NB4 (cell line): ENCODE results near the gene CTDSPL.

Experiments used
- DNase-seq: peaks from one replicate; pipeline ENCODE4 v3.0.0; 2010; ENCODE audit warnings: low read depth
- H3K4me3 ChIP-seq: one replicate; pipeline ENCODE4 v1.5.1; 2011; ENCODE audit warnings: mild to moderate bottlenecking, low read depth, low read length, moderate library complexity
- CTCF ChIP-seq: IDR thresholded peaks from one replicate; pipeline ENCODE4 v1.5.1; 2012; ENCODE audit warnings: low read depth, low read length
- MAX ChIP-seq: IDR thresholded peaks from 2 replicates; pipeline ENCODE4 v1.6.1; 2011; ENCODE audit warnings: low read depth, low read length
- MYC ChIP-seq: IDR thresholded peaks from 2 replicates; pipeline ENCODE4 v1.6.1; 2011; ENCODE audit warnings: low read depth, low read length
- POLR2A ChIP-seq: IDR thresholded peaks from 2 replicates; pipeline ENCODE4 v1.6.1; 2011; ENCODE audit warnings: mild to moderate bottlenecking; ENCODE audit not compliant: insufficient read length; ENCODE audit errors: extremely low read depth

The CTDSPL gene

GRCh38 chr3:37984051-37984450, 122.4 kb downstream of the CTDSPL start:
- no peak for DNase-seq
- TF ChIP-seq MAX (no peak), CTCF (no peak), MYC (no peak), POLR2A (no peak)
- no peak overlapping the region for H3K4me3 ChIP-seq

- TF ChIP-seq CTCF (no peak), MAX (no peak)
- no peak for DNase-seq
Measured at GRCh38 chr3:37984596-37984995, 122.9 kb downstream of the CTDSPL start.

GRCh38 chr3:37985637-37986320, 124.1 kb downstream of the CTDSPL start:
- DNase-seq, result no peak
- H3K4me3 ChIP-seq, result no peak overlapping the region
- no peak for TF ChIP-seq CTCF
- no peak for TF ChIP-seq POLR2A
- TF ChIP-seq MYC, result no peak
- no peak for TF ChIP-seq MAX

More at GRCh38 chr3:37984596-37984995, 122.9 kb downstream of the CTDSPL start:
- H3K4me3 ChIP-seq, result no peak overlapping the region

GRCh38 chr3:37986479-37987314, 125.0 kb downstream of the CTDSPL start:
- no peak for DNase-seq
- TF ChIP-seq CTCF (no peak), MAX (no peak), MYC (no peak), POLR2A (no peak)
- no peak overlapping the region for H3K4me3 ChIP-seq

- H3K4me3 ChIP-seq, result no peak overlapping the region
- TF ChIP-seq CTCF (no peak), MYC (no peak), POLR2A (no peak), MAX (no peak)
- DNase-seq, result no peak
Measured at GRCh38 chr3:37987315-37987697, 125.6 kb downstream of the CTDSPL start.
